ENCODE measurements around the gene SKI.

The SKI gene

GRCh38 chr1:2319291-2319690, 91.2 kb downstream of the SKI start:
- no peaks in the 10 kb centered on the region for H3K36me3 ChIP-seq (ENCODE audit: insufficient read depth, low read length)
- H3K9me3 ChIP-seq (ENCODE audit: low read depth, low read length), result no peaks in the 10 kb centered on the region
- no peak overlapping the region for H3K9ac ChIP-seq (ENCODE audit: insufficient read length)
- H3K27ac ChIP-seq, result peak overlapping the region; percentile 67
- peak overlapping the region; percentile 42; the same call in 1 of the 2 replicates for H3K4me3 ChIP-seq
- DNase-seq (ENCODE audit: low read depth, low spot score), result no peak
- TF ChIP-seq FOXP2 (optimal IDR thresholded peaks at IDR 0.05; ENCODE audit: control extremely low read depth, extremely low read length, insufficient read depth), result no peak

- no peak for DNase-seq (ENCODE audit: low read depth, low spot score)
- TF ChIP-seq FOXP2 (optimal IDR thresholded peaks at IDR 0.05; ENCODE audit: control extremely low read depth, extremely low read length, insufficient read depth), result no peak
- TF ChIP-seq POLR2AphosphoS5 (IDR thresholded peaks at IDR 0.05; ENCODE audit: borderline replicate concordance, low read depth, low read length), result no peak
- no peak overlapping the region for H3K9ac ChIP-seq (ENCODE audit: insufficient read length)
- no peaks in the 10 kb centered on the region for H3K36me3 ChIP-seq (ENCODE audit: insufficient read depth, low read length)
- H3K27ac ChIP-seq, result no peak overlapping the region
- no peaks in the 10 kb centered on the region for H3K9me3 ChIP-seq (ENCODE audit: low read depth, low read length)
- H3K4me3 ChIP-seq, result no peak overlapping the region
Measured at GRCh38 chr1:2320006-2320405, 91.9 kb downstream of the SKI start.

GRCh38 chr1:2320760-2321667, 92.9 kb downstream of the SKI start:
- H3K36me3 ChIP-seq (ENCODE audit: insufficient read depth, low read length), result no peaks in the 10 kb centered on the region
- no peaks in the 10 kb centered on the region for H3K9me3 ChIP-seq (ENCODE audit: low read depth, low read length)
- no peak for DNase-seq (ENCODE audit: low read depth, low spot score)
- TF ChIP-seq EZH2 (IDR thresholded peaks at IDR 0.05) (no peak), POLR2AphosphoS5 (IDR thresholded peaks at IDR 0.05; ENCODE audit: borderline replicate concordance, low read depth, low read length) (no peak), FOXP2 (optimal IDR thresholded peaks at IDR 0.05; ENCODE audit: control extremely low read depth, extremely low read length, insufficient read depth) (no peak)
- H3K9ac ChIP-seq (ENCODE audit: insufficient read length), result peak overlapping the region; percentile 58
- peak overlapping the region; percentile 67; the same call in 1 of the 2 replicates for H3K4me3 ChIP-seq
- peak overlapping the region; percentile 77 for H3K27ac ChIP-seq

GRCh38 chr1:2322065-2322571, 94.0 kb downstream of the SKI start:
- peak overlapping the region; percentile 77 for H3K27ac ChIP-seq
- no peak for DNase-seq (ENCODE audit: low read depth, low spot score)
- TF ChIP-seq EZH2 (IDR thresholded peaks at IDR 0.05) (no peak), POLR2AphosphoS5 (IDR thresholded peaks at IDR 0.05; ENCODE audit: borderline replicate concordance, low read depth, low read length) (no peak), FOXP2 (optimal IDR thresholded peaks at IDR 0.05; ENCODE audit: control extremely low read depth, extremely low read length, insufficient read depth) (no peak)
- no peaks in the 10 kb centered on the region for H3K36me3 ChIP-seq (ENCODE audit: insufficient read depth, low read length)
- H3K9ac ChIP-seq (ENCODE audit: insufficient read length), result peak overlapping the region; percentile 58
- no peaks in the 10 kb centered on the region for H3K9me3 ChIP-seq (ENCODE audit: low read depth, low read length)
- H3K4me3 ChIP-seq, result peak overlapping the region; percentile 67

GRCh38 chr1:2322581-2323211, 94.6 kb downstream of the SKI start:
- no peak for DNase-seq (ENCODE audit: low read depth, low spot score)
- H3K9me3 ChIP-seq (ENCODE audit: low read depth, low read length), result no peaks in the 10 kb centered on the region
- peak overlapping the region; percentile 77 for H3K27ac ChIP-seq
- no peak overlapping the region for H3K9ac ChIP-seq (ENCODE audit: insufficient read length)
- no peak overlapping the region for H3K4me3 ChIP-seq
- TF ChIP-seq EZH2 (IDR thresholded peaks at IDR 0.05) (no peak), POLR2AphosphoS5 (IDR thresholded peaks at IDR 0.05; ENCODE audit: borderline replicate concordance, low read depth, low read length) (no peak), FOXP2 (optimal IDR thresholded peaks at IDR 0.05; ENCODE audit: control extremely low read depth, extremely low read length, insufficient read depth) (no peak)
- no peaks in the 10 kb centered on the region for H3K36me3 ChIP-seq (ENCODE audit: insufficient read depth, low read length)

- Histone ChIP-seq H3K9ac (ENCODE audit: insufficient read length) (no peak overlapping the region), H3K4me3 (no peak overlapping the region), H3K36me3 (ENCODE audit: insufficient read depth, low read length) (no peaks in the 10 kb centered on the region), H3K27ac (no peak overlapping the region), H3K9me3 (ENCODE audit: low read depth, low read length) (no peaks in the 10 kb centered on the region)
- TF ChIP-seq EZH2 (IDR thresholded peaks at IDR 0.05) (no peak), POLR2AphosphoS5 (IDR thresholded peaks at IDR 0.05; ENCODE audit: borderline replicate concordance, low read depth, low read length) (no peak), FOXP2 (optimal IDR thresholded peaks at IDR 0.05; ENCODE audit: control extremely low read depth, extremely low read length, insufficient read depth) (no peak)
- no peak for DNase-seq (ENCODE audit: low read depth, low spot score)
Measured at GRCh38 chr1:2323451-2323974, 95.4 kb downstream of the SKI start.

- Histone ChIP-seq H3K9me3 (ENCODE audit: low read depth, low read length) (no peaks in the 10 kb centered on the region), H3K36me3 (ENCODE audit: insufficient read depth, low read length) (no peaks in the 10 kb centered on the region), H3K27ac (no peak overlapping the region), H3K4me3 (no peak overlapping the region), H3K9ac (ENCODE audit: insufficient read length) (no peak overlapping the region)
- DNase-seq (ENCODE audit: low read depth, low spot score), result no peak
- TF ChIP-seq EZH2 (IDR thresholded peaks at IDR 0.05), result no peak
- no peak for TF ChIP-seq FOXP2 (optimal IDR thresholded peaks at IDR 0.05; ENCODE audit: control extremely low read depth, extremely low read length, insufficient read depth)
- TF ChIP-seq POLR2AphosphoS5 (IDR thresholded peaks at IDR 0.05; ENCODE audit: borderline replicate concordance, low read depth, low read length), result no peak
Measured at GRCh38 chr1:2324553-2325366, 96.6 kb downstream of the SKI start.

All from SK-N-MC (cell line).